Ramos (cell line): ENCODE measurements around the gene CHST8.
"Not testable (repeated sequence)": the region's sequence is repeated elsewhere in the genome, so short reads cannot be mapped to it uniquely, and the experiment has no call there.

Experiments
- in situ Hi-C: fragments of 300-500 bp; cut with MboI; formaldehyde crosslinking; loops from one replicate; pipeline ENCODE4 v1.14.3; 2022; ENCODE audit warnings: low sequenced_read_pairs; ENCODE audit not compliant: unreplicated experiment

CHST8 gene

DNA sequence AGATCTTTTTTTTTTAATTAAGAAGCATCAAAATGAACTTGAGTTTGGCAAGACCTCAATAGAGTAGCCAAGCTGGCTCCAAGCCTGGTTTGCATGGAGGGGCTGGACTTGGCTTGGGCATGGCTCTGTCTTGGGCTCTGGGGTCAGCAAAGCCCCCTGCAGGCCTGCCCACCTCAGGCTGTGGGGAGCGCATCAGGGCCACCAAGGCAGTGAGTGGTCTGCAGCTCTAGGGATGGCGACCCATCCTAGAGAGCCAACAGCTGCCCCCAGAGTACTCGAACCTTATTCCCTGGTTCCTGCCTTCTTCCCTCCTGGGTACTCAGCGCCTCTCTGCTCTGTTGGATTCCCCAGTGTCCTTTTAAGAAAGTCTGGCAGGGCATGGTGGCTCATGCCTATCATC, 5.4 kb upstream of the CHST8 start:
- in situ Hi-C loops = no loop called here

DNA sequence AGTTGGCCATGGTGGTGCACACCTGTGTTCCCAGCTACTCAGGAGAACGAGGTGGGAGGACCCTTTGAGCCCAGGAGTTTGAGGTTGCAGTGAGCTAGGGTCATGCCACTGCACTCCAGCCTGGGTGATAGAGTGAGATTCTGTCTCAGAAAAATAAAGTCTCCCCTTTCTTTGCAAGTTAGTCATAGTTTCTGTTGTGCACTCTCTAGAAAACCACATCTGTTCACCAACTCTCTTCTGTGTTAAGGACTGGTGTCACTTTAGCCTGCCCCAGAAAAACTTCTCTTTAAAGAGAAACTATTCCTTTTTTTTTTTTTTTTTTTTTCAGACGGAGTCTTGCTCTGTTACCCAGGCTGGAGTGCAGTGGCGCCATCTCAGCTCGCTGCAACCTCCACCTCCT, 4.9 kb upstream of the CHST8 start:
- in situ Hi-C loops = no loop called here

DNA sequence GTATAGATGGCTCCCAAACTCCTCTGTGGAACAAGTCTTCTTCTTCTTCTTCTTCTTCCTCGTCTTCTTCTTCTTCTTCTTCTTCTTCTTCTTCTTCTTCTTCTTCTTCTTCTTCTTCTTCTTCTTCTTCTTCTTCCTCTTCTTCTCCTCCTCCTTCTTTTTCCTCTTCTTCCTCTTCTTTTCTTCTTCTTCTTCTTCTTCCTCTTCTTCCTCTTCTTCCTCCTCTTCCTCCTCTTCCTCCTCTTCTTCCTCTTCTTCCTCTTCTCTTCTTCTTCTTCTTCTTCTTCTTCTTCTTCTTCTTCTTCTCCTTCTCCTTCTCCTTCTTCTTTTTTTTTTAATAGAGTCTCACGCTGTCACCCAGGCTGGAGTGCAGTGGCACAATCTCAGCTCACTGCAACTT, 3.4 kb upstream of the CHST8 start:
- in situ Hi-C loops = not testable (repeated sequence)

DNA sequence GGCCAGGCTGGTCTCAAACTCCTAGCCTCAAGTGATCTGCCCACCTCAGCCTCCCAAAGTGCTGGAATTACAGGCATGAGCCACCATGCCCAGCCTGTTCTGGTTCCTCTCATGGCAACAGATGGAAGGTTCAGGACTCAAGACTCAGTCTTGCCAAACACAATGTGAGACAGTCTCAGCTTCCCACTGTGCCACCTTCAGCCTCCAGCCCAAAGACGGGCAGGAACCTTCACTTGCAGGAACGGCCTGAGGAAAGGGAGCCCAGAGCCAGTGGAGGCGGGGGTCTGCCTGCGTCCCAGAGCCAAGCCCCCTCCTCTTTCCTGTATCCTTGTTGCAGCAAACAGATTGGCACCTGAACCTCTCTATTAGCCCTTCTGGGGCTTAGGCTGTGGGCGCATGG, 2.9 kb upstream of the CHST8 start:
- in situ Hi-C loops = no loop called here

DNA sequence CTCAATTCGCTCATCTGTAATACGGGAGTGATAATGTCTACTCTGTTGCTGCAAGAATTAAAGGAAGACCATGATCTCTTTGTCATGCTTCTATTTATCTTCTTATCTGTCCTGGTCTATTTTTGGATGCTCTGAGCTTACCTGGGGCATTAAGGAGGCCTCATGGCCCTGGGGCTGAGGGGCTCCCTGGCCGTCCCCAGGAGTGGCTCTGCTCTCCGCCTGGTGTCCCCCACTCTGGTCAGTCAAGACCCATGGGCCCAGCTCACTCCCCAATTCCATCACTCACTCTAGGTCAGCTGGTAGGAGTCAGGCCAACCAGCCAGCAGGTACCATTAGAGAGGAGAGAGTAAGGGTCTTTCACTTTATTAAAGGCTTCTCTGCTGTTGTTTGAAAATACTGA, 1.1 kb upstream of the CHST8 start:
- in situ Hi-C loops = no loop called here

DNA sequence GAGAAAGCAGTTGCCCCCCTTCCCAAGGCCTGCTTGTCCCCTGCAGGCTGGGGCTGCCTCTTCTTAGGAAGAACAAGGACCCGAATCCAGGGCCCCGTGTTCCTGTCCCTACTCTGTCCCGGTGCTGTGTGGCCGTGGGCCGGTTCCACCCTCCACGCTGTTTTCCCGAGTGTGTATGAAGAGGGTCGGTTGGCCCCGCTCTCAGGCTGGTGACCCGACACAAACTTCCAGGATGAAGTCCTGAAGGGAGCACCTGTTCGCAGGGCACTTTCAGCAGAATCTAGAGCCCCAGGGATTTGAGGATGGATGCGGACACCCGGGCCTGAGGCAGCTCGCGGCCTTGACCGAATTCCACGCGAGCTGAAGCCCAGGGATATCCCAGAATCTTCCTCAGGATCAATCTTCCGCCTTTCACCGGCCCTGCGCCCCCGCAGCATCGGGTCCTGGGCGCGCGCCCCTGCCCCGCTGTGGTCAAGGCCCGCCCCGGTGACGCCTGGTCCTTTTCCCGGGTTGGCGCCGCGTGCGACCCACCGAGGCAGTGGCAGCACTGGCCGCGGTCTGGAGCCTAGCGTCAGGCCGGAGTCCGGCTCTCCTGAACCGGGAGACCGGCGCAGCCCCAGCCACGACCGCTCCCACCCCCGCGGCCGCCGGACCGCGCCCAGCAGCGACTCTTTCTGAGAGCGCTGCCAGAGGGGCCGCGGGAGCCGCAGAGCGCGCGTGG, 528 bp upstream of the CHST8 start:
- in situ Hi-C loops = no loop called here

DNA sequence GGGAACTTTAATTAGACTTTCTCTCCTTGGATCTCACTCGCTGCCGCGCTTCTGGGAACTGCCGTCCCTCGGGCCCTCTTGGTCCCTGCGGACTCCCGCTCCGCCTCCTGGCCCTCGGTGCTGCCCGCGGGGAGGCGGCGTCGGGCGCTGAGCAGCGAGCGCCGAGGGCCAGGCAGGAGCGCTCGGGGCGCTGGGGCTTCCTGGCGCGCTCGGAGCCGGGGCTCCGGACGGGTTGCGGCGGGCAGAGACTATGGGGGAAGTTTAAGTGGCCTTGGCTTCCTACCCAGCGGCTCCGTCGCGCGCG, 704 bp downstream of the CHST8 start:
- in situ Hi-C loops = no loop called here

DNA sequence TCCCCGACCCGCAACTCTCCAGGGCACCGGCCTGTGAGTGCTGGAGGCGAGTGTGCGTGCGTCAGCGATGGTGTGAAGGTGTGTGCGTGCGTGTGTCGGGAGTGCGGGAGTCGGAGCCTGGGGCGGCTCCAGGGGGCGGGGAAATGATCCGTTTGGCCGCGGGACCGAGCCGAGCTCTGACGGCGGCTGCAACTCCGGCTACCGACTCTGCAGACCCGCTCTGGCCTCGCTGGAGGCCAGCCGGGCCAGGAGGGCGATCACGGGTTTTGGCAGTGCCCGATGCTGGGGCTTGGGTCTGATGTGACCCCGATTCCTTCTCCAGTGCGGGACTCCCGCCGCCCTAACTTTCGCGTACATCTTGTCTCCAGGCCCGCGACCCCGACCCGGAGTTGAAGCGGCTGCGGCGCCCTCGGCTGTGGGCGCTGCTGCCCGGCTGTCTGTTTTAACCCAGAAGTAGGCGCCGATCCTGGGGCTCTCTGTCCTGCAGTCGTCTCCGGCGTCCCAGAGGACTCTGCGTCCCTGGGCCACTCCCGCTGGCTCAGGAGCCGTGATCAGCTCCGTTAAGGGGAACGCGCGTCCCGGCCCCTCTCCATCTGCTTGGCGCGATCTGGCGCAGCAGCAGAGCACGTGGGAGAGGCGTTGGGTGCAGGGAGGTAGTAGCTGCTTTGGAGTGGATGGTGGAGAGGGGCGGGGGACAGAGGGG, 1.2 kb downstream of the CHST8 start:
- in situ Hi-C loops = no loop called here

DNA sequence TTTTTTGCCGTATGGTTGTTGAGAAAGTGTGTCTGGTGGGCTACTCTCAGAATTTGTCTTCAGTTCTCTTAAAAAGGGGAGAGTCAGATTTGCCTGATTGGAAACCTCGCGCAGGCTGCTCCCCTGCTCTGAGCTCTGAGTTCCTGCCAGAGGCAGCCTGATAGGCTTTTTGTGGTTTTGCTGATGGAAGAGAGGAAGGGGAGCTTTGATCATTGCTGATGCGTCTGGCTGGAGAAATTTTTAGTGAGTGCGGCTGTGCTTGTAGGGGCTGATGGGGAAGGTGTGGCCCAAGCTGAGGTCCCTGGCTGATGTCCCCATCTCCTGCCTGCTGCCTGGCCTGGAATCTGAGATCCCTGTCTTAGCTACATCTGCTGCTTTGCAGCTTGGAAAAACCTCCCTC, 2.8 kb downstream of the CHST8 start:
- in situ Hi-C loops = no loop called here

DNA sequence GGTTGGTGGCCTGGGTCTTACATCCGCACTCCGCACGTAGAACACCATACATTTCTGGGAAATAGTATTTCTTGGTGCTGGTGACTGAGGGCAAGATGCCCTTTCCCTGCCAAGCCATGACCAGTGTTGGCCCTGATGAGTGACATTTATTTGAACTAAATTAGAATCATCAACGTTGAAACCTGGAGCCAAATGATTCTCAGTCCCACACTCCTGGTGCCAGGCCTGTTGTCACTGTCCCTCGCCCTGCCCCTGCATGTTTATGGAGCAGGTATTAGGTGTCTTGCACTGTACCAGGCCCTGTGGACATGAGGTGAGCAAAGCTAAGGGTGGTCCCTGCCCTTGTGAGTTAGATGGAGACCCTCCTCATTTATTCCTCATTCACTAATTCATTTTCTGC, 5.8 kb downstream of the CHST8 start:
- in situ Hi-C loops = no loop called here

DNA sequence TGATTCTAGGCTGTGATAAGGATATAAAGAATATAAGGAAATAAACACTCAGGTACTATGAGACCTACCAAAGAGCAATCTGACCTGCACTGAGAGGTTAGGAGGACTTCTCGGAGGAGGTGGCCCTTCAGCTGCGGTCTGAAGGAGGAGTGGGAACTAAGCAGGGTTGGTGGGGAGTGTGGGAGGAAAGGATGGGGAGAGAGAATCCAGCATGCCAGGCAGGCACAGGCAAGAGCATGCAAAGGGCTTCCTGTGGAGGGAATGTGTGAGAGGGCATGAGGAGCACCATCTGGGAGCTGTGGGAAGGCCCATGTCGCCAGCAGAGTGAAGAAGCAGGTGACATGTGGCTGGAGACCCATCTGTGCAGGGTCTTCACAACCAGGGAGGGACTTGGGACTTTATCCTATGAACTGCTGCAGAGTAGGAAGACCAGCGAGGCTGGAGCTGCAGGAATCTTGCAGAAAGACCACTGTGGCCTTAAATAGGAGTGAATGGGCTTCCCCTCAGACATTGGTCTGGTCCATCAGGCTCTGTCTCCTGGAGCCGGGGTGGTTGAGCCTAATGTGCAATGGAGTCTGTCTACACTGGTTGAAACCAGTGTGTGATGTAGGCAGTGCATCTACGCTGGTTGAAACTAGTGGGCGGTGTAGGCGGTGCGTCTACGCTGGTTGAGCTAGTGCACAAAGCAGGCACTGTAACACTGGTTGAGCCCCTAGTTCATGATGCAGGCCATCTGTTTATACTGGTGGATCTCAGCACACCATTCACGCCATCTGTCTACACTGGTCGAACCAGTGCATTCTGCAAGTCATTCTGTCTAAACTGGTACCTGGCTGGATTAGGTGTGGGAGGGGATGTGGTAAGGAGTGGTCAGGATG, 6.4 kb downstream of the CHST8 start:
- in situ Hi-C loops = no loop called here

DNA sequence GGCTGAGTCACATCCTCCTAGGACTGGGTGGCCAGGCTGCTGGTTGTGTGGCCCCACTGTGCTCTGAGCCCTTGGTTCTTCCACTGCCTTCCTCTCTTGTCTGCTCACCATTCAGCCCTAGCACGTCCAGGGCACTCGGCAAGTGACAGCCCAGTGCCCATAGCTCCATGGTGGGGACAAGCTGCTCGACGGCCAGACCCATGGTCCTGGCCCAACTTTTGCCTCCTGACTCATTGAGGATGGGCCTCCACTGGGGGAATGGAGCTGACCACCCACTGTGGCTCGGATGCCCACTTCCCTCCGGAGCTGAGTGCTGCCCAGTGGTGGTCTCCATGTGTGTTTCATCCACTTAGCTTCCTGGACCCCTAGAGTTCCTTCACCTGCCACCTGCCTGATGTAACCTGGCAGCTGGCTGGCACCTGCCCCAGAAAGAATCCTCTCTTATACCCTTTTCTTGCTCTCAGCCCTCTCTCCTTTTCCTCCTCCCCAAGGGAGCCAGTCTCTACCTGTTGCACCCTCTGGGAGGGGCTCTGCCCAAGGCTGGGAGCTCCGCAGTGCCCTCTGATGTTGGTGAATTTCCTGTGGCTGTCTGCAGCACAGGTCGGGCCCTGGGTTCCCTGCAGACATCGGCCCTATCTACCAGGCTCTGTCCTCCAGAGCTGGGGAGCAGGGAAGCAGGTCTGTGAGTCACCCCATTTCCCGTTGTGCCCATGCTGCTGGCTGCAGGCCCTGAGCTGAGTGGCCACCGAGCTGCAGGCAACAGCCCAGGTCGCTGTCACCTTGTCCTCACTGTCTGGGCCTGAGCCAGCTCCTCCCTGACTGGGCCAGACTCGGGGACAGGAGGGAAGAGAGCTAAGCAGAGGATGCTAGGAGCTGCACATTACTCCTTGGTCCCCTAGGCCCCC, 7.4 kb downstream of the CHST8 start:
- in situ Hi-C loops = no loop called here

DNA sequence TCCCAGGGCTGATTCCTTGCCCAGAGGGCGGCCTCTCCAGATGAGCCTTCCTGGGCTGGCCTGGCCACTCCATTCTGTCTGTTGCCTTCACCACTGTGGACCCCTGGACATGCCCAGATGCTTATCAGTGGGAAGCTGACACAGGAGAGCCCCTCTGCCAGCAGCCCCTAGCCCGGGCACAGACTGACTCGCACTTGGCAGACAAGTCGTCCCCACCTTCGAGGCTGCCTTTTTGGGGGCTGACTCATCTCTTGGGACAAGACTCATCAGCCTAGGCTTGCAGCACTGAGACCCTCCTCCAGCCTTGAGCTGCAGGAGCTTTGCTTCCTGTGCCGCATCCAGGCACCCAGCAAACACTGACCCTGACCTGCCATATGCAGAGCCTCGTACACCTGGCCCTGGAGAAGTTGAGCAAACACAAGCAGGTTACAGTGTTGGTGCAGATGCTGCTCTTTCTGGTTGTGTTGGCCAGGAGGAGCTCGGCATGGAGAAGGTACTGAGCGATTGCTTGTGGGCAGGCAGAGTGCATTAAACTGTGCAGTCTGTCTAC, 8.1 kb downstream of the CHST8 start:
- in situ Hi-C loops = no loop called here

DNA sequence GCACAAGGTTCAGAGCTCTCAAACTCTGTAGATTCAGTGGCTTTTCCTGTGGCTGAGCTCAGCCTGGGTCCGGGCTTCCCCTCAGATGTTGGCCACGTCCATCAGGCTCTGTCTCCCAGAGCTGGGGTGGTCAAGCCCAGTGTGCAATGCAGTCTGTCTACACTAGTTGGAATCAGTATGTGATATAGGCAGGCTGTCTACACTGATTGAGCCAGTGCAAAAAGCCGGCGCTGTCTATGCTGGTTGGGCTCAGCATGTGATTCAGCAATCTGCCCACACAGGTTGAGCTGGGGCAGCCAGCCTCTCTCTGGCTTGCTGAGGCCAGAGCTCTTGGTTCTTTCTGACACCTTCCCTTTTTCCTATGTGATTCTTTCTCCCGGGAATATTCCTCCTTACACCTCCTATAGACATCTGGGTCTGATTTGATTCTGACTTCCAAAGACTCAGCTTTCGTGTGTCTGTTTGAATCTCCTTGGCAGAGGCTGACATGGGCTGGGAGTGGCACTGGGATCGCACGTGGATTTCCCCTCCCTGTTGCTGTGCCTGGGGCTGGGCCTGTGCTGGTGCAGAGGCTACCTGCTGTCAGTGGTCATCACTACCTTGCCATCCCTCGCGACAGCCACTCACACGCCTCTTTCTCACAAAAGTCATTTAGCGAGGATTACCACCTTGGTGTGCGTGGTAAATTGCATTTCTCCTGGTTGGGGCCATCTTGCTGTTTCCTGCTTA, 9.3 kb downstream of the CHST8 start:
- in situ Hi-C loops = no loop called here

DNA sequence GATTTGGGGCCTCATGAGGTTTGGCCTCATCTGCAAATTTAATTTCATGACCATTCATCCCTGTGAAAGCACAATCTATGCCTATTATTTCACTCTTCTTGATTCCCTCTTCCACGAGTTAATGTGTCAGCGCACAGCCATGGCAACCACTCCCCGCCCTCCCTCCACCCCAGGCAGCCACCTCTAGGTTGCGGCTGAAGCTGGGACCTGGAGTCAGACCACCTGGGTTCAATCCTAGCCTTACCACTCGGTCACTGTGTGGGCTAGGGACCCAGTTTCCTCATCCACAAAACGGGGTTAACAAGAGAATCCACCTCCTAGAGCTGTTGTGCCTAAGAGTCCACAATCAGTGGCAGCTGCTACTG, 9.8 kb downstream of the CHST8 start:
- in situ Hi-C loops = no loop called here

DNA sequence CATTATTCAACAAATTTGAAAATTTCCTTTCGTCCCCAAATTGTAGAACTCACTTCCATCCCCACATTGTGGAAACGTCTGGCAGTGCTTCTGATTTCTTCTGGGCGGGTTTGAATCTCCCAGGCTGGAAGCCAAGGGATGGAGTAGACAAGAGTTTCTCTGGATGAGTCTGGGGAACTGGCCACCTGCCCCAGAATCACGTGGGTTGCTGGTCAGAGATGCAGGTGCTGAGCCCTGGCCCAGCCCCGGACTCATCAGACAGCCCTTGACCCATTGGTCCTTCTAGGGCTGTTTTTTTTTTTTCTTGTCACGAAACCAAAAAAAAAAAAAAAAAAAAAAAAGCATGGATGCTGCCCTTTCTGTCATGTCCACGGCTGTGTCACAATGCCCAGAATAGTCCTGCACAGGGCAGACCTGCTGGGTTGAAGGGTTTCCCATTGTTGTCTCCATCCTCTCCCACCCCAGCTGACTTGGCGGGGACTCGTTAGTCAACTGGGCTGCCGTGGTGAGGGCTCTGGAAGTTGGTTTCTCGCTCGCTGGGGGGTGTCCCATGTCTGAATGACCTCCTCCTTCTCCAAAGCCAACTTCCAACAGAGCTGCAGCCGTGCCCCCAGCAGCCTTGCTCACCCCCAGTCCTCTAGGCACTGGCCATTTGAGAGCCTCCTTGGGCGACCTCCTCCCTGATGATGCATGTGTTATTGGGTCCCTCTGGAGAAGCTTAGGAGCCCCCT, 12.8 kb downstream of the CHST8 start:
- in situ Hi-C loops = no loop called here

DNA sequence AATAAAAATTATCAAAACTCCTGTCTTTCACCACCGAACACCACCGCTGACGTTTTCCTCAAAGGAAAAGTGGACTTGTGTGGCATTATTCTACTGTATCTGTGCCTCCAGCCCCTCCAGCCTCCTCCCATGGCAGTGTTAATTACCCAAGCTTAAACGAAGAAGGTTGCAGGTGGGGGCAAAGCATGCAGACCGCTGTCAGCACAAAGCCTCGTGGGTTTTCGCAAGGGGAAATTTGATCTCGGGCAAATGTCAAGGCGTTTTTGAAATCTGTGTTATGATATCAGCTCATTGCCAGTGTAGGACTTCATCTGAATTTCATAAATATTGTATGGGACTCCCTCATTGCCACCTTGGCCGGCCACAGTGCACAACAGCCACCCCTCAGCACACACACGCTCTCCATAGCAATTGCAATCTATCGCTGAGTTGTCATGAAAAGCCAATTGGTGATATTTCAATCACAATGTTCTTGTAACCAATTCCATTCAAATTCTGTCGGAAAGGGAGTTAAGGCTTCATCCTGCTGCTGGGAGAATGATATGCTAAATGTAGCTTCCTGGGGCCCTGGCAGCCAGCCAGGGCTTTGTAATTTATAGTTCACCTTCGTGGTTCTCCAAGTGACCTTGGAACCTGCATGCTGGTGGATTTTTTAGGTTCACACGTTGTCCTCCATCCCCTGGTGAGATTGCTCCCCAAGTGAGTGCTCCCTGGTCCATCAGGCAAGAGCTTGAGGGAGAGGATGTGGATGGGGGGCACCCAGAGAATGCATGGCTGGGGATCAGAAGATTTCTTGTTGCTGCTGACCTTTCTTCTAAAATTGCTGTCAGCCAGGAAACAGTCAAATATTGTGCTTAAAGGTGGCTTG, 16.6 kb downstream of the CHST8 start:
- in situ Hi-C loops = no loop called here
